ENCODE results near the gene COPZ1. TPM values are rescaled to one million over a fixed set of nuclear protein-coding genes. Genes with fewer than 3 reads are reported as not detected.

The COPZ1 gene
- polyA plus RNA-seq, 3 donors = 78.9 to 190 (median 176) TPM

DNA sequence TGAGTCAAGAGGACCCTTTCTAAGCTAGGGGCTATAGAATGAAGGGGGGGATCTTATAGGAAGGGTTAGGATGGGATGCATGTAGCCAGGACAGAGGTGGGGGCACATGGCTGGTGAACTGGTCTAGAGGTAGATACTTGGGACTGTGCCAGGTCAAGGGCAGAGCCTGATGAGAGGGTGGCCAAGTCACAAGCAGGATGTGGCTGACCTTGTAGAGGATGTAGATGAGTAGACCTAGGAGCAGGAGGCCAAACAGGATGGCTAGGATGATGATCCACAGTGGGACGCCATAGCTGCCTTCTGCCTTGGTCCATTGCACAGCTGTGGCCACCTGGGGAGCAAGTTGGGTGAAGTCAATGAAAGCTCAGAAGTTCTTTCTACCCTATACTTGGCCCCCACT lies 72.2 kb downstream of the COPZ1 start:
- Histone ChIP-seq H4K20me1 (ENCODE audit: insufficient read depth, low read length) (peaks cover 74% of the 10 kb centered on the region), H3K27ac (ENCODE audit: low read depth in 1 of 2, low read length in 2 of 2) (peak overlapping the region in 1 of 2 donors; percentile 33), H2AFZ (ENCODE audit: insufficient read depth, low read depth, low read length, poor library complexity, severe bottlenecking) (no peak overlapping the region), H3K27me3 (ENCODE audit: control insufficient read depth in 2 of 2, insufficient read depth in 2 of 2, low read length in 2 of 2) (no peaks in the 10 kb centered on the region), H3K9ac (ENCODE audit: insufficient read depth, low read length, poor library complexity, severe bottlenecking) (no peak overlapping the region), H3K36me3 (replicated peaks in 1 of 2; ENCODE audit: control insufficient read depth in 1 of 2, insufficient read depth in 2 of 2, low read length in 2 of 2) (peaks cover 73 to 78% of the 10 kb centered on the region in 2 donors), H3K4me2 (replicated peaks; ENCODE audit: extremely low read depth, low read length, poor library complexity, severe bottlenecking) (no peak overlapping the region), H3K79me2 (ENCODE audit: insufficient read depth, low read length) (peaks cover 24% of the 10 kb centered on the region), H3K4me3 (replicated peaks in 1 of 3; ENCODE audit: low read depth in 2 of 3, low read length in 3 of 3) (no peak overlapping the region), H3K9me3 (replicated peaks in 1 of 2; ENCODE audit: control insufficient read depth in 1 of 2, insufficient read depth in 1 of 2, low read length in 2 of 2) (no peaks in the 10 kb centered on the region), H3K4me1 (ENCODE audit: control insufficient read depth in 1 of 2, insufficient read depth in 2 of 2, low read length in 2 of 2) (peaks cover 29 to 36% of the 10 kb centered on the region in 2 donors)
- Mint-ChIP-seq H3K9me3 (peaks cover 0 to 5% (median 0%) of the 10 kb centered on the region in 7 donors), H3K4me3 (no peak overlapping the region), H3K27ac (peak overlapping the region in 3 of 7 donors; percentile 12 to 79 (median 61)), H3K27me3 (ENCODE audit: low read depth in 3 of 3) (no peaks in the 10 kb centered on the region), H3K36me3 (peaks cover 79 to 96% of the 10 kb centered on the region in 2 donors), H3K4me1 (peaks cover 30% of the 10 kb centered on the region)
- TF ChIP-seq, protein P1, sequence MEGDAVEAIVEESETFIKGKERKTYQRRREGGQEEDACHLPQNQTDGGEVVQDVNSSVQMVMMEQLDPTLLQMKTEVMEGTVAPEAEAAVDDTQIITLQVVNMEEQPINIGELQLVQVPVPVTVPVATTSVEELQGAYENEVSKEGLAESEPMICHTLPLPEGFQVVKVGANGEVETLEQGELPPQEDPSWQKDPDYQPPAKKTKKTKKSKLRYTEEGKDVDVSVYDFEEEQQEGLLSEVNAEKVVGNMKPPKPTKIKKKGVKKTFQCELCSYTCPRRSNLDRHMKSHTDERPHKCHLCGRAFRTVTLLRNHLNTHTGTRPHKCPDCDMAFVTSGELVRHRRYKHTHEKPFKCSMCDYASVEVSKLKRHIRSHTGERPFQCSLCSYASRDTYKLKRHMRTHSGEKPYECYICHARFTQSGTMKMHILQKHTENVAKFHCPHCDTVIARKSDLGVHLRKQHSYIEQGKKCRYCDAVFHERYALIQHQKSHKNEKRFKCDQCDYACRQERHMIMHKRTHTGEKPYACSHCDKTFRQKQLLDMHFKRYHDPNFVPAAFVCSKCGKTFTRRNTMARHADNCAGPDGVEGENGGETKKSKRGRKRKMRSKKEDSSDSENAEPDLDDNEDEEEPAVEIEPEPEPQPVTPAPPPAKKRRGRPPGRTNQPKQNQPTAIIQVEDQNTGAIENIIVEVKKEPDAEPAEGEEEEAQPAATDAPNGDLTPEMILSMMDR (IDR thresholded peaks at IDR 0.05) = no peak
- intact Hi-C loops (cut with micrococcal nuclease) = no loop called here
- no peak for DNase-seq
- WGBS (ENCODE audit: insufficient coverage) = no CpG with 5 or more reads among the region's 1 CpG

DNA sequence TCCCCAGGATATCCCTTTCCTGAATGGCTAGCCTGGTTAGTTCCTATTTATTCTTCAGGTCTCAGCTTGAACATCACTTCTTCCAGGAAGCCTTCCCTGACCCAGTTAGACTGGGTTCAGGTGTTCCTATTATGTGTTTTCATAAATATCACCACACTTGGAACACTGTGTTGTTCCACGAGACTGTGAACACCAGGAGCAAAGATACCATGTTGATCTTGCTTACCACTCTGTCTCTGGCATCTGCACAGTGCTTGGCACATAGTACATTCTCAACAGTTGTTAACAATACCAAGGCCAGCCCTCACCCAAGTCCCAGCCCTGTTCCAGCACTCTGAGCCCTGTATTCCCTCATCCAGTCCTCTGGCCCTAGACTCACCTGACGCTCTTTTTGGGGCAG lies 73.3 kb downstream of the COPZ1 start:
- H3K4me1 Mint-ChIP-seq = peaks cover 20% of the 10 kb centered on the region
- Histone ChIP-seq H3K79me2 (ENCODE audit: insufficient read depth, low read length) (peaks cover 27% of the 10 kb centered on the region), H2AFZ (ENCODE audit: insufficient read depth, low read depth, low read length, poor library complexity, severe bottlenecking) (no peak overlapping the region), H3K27ac (ENCODE audit: low read depth in 1 of 2, low read length in 2 of 2) (peak overlapping the region in 1 of 2 donors; percentile 45), H3K36me3 (replicated peaks in 1 of 2; ENCODE audit: control insufficient read depth in 1 of 2, insufficient read depth in 2 of 2, low read length in 2 of 2) (peaks cover 84 to 89% of the 10 kb centered on the region in 2 donors), H3K4me2 (replicated peaks; ENCODE audit: extremely low read depth, low read length, poor library complexity, severe bottlenecking) (no peak overlapping the region), H3K4me3 (replicated peaks in 1 of 3; ENCODE audit: low read depth in 2 of 3, low read length in 3 of 3) (no peak overlapping the region), H4K20me1 (ENCODE audit: insufficient read depth, low read length) (peaks cover 84% of the 10 kb centered on the region), H3K9ac (ENCODE audit: insufficient read depth, low read length, poor library complexity, severe bottlenecking) (no peak overlapping the region), H3K9me3 (replicated peaks in 1 of 2; ENCODE audit: control insufficient read depth in 1 of 2, insufficient read depth in 1 of 2, low read length in 2 of 2) (no peaks in the 10 kb centered on the region), H3K27me3 (ENCODE audit: control insufficient read depth in 2 of 2, insufficient read depth in 2 of 2, low read length in 2 of 2) (no peaks in the 10 kb centered on the region), H3K4me1 (ENCODE audit: control insufficient read depth in 1 of 2, insufficient read depth in 2 of 2, low read length in 2 of 2) (peaks cover 18 to 26% of the 10 kb centered on the region in 2 donors)
- no peak for DNase-seq
- H3K36me3 Mint-ChIP-seq = peaks cover 82 to 96% of the 10 kb centered on the region in 2 donors
- WGBS (ENCODE audit: insufficient coverage) = 80% methylated on average over 1 of the region's 2 CpGs
- no peak overlapping the region for H3K4me3 Mint-ChIP-seq
- no peaks in the 10 kb centered on the region for H3K27me3 Mint-ChIP-seq (ENCODE audit: low read depth in 3 of 3)
- peaks cover 0 to 5% (median 0%) of the 10 kb centered on the region in 7 donors for H3K9me3 Mint-ChIP-seq
- TF ChIP-seq, protein P1 (IDR thresholded peaks at IDR 0.05) = no peak
- H3K27ac Mint-ChIP-seq = peak overlapping the region in 3 of 7 donors; percentile 12 to 87 (median 41)
- intact Hi-C loops (cut with micrococcal nuclease) = no loop called here
